LoVo (cell line): Measurements from ENCODE around the gene CNTRL.
"Not testable (repeated sequence)": the region's sequence is repeated elsewhere in the genome, so short reads cannot be mapped to it uniquely, and the experiment has no call there.

Experiments used
- DNase-seq: peaks from one replicate; pipeline ENCODE4 v3.0.0-alpha.2; 2016; ENCODE audit warnings: low spot score

The CNTRL gene

GRCh38 chr9:121074370-121075250, at the start of gene CNTRL:
Gene CNTRL (plus strand): TSS chr9:121074955. CDS start chr9:121088327, 13,372 bp downstream.
- DNase-seq: peak; percentile 89

- DNase-seq: no peak
Measured at GRCh38 chr9:121026260-121026691, 48.5 kb upstream of the CNTRL start.

- DNase-seq: no peak
Measured at GRCh38 chr9:121026768-121027167, 48.0 kb upstream of the CNTRL start.

GRCh38 chr9:121028285-121028684, 46.5 kb upstream of the CNTRL start:
- not testable (repeated sequence) for DNase-seq

- DNase-seq: no peak
Measured at GRCh38 chr9:121029469-121029868, 45.3 kb upstream of the CNTRL start.

GRCh38 chr9:121034529-121034928, 40.2 kb upstream of the CNTRL start:
- no peak for DNase-seq

- DNase-seq: peak; percentile 24
Measured at GRCh38 chr9:121035717-121036116, 39.0 kb upstream of the CNTRL start.

- DNase-seq: no peak
Measured at GRCh38 chr9:121038362-121038761, 36.4 kb upstream of the CNTRL start.

GRCh38 chr9:121038804-121039203, 36.0 kb upstream of the CNTRL start:
- no peak for DNase-seq

- DNase-seq: no peak
Measured at GRCh38 chr9:121048175-121048574, 26.6 kb upstream of the CNTRL start.

- no peak for DNase-seq
Measured at GRCh38 chr9:121048618-121049017, 26.1 kb upstream of the CNTRL start.

GRCh38 chr9:121050128-121050988, 24.4 kb upstream of the CNTRL start, which contains the start of gene C5:
Gene C5 (minus strand): TSS chr9:121050275. CDS start chr9:121050246, 29 bp downstream.
- peak; percentile 16 for DNase-seq

GRCh38 chr9:121053544-121053943, 21.2 kb upstream of the CNTRL start:
- DNase-seq: no peak

GRCh38 chr9:121055642-121056143, 19.1 kb upstream of the CNTRL start:
- DNase-seq: no peak

- DNase-seq: no peak
Measured at GRCh38 chr9:121057821-121058220, 16.9 kb upstream of the CNTRL start.

- DNase-seq: no peak
Measured at GRCh38 chr9:121059513-121059912, 15.2 kb upstream of the CNTRL start.

- peak; percentile 76 for DNase-seq
Measured at GRCh38 chr9:121059998-121060636, 14.6 kb upstream of the CNTRL start.

GRCh38 chr9:121066850-121067249, 7.9 kb upstream of the CNTRL start:
- no peak for DNase-seq

GRCh38 chr9:121067640-121068039, 7.1 kb upstream of the CNTRL start:
- DNase-seq: no peak

GRCh38 chr9:121069396-121069795, 5.4 kb upstream of the CNTRL start:
- no peak for DNase-seq

- DNase-seq: no peak
Measured at GRCh38 chr9:121071370-121071755, 3.4 kb upstream of the CNTRL start.
